GM21786 (cell line): ENCODE data around the gene ABCB10.
A peak's percentile ranks its signal among the peaks of the same experiment; 100 is the strongest.
"Not testable (repeated sequence)": the region's sequence is repeated elsewhere in the genome, so short reads cannot be mapped to it uniquely, and the experiment has no call there.

Experiments used
- ATAC-seq: cut with Tn5 transposase; IDR thresholded peaks from one replicate; pipeline ENCODE4 v1.9.1; 2021; ENCODE audit not compliant: unreplicated experiment

Gene ABCB10

DNA sequence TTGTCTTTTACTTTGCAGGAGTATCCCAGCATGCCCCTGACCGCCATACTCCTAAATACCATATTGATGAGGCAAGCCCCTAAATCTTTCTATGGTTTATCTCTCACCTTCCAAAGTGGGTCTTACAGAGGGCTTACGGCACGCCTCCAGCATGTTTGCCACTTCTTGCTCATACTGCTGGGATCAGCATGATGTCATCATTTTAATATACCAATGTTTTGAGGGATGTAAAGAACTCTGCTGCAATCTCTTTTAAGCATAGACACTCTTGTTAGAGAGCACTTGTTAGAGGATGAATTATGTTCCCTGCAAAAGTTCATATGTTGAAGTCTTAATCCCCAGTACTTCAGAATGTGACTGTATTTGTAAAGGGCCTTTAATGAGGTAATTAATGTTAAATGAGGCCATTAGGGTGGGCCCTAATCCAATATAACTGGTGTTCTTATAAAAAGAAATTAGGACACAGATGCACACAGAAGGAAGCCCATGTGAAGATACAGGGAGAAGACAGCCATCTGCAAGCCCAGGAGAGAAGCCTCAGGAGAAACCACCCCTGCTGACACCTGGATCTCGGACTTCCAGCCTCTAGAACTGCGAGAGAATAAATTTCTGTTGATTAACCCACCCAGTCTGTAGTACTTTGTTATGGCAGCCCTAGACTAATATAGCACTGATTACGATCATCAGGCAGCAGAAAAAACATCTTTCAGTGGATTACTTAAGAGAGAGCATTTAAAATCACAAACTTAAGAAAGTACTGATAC is 16.4 kb upstream of the ABCB10 start:
- ATAC-seq = no peak

DNA sequence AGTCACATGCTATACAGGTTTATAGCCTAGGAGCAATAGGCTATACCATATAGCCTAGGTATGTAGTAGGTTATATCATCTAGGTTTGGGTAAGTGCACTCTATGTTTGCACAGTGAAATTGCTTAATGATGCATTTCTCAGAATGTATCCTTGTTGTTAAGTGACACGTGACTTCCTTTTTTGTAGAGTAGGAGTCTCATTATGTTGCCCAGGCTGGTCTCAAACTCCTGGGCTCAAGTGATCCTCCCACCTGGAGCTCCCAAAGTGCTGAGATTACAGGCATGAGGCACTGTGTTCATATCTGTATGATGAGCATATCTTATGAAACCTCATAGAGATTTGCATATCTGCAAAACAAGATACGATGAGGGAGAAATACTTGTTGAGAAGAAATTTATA is 13.8 kb upstream of the ABCB10 start:
- no peak for ATAC-seq

DNA sequence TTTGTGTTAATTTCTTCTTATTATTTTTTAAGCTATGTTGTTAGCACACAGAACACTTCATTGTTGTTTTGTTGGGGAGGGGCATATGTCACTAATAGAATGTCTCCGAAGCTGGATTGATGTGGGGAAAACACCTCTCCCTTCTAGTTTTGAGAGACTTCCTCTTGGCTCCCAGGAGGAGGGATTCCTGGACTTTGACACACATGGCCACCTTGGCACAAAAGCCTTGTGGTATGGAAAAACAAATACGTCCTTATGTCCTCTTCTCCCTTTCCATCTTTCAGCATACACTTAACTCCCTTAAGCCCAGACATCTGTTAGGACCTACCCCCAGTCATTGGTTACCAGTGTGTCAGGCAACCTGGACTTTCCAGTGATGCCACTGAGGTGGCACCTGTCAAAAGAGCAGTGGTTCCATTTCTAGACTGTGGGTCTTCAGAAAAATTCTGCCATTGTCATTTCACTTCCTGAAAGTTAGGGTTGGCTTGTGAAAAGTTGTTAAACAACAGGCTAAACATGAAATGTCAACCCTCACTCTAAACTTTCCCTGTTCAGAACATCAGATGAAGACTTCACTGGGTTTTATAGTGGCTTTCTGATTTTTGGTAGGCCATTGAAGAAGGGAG is 12.5 kb upstream of the ABCB10 start:
- no peak for ATAC-seq

DNA sequence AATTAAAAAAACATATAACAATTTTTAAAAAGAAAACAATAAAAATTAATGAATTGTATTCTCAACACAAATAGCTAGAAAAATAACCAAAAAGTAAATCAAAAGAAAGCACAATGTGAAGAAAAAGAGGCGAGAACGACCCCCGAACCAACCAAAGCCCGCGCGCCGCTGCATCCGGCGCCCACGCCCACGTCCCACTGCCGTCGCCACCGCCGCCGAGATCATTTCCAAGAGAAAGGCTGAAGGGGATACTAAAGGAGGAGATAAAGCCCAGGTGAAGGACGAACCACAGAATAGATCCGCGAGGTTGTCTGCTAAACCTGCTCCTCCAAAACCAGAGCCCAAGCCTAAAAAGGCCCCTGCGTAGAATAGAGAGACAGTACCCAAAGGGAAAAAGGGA is 11.8 kb upstream of the ABCB10 start:
- ATAC-seq = no peak

DNA sequence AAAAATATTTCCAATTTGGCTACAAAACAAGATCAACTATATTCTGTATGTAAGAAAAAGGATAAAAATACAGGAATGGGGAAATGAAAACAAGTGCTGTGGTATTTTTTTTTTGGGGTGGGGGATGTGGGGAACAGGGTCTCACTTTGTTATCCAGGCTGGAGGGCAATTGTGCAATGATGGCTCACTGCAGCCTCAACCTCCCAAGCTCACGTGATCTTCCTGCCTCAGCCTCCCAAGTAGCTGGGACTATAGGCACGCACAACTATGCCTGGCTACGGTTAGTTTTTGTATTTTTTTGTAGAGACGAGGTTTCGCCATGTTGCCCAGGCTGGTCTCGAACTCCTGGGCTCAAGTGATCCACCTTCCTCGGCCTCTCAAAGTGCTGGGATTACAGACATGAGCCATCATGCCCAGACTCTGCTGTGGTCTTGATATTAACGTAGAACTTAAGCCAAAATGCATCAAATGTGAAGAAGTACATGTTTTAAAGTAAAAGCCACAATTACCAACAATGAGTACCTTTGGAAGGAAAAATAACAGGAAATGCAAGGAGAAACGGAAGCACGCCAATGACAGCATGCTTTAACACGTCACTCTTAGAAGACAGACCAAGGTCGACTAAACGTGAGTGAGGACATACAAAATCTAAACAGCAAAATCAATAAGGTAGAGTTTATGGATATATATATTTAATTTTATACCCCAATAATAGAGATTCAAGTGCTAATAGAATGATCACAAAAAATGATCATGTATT is 8.8 kb upstream of the ABCB10 start:
- ATAC-seq = no peak

DNA sequence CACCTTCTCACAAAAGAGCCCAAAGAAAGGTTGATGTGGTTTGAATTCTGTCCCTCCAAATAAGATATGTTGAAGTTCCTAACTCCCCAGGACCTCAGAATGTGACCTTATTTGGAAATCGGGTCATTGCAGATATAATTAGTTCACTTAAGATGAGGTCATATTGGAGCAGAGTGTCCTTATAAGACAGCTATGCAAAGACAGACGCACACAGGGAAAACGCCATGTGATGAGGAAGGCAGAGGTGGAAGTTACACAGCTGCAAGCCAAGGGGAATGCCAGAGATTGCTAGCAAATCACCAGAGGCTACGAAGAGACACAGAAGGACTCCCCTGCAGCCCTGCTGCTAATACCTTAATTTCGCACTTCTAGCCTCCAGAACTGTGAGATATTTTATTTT is 5.2 kb upstream of the ABCB10 start:
- no peak for ATAC-seq

DNA sequence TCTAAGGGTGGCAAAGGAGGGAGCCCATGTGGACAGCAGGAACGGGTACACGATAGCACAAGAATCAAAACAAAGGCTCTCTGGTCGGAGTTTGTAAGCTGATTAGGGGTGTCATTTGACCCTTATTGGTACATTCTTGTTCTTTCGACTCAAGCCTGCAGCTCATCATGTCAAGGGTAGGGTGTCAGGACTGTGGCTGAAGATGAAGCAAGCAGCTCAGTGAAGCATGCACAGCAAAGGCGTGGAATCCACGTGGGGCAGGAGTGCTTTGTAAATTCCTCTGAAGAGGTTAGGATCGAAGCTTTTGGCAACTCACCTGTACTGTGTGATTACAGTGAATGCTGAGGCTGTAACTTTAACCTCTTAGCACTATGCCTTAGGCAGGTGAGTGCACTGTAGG is 4.7 kb upstream of the ABCB10 start:
- ATAC-seq = no peak

DNA sequence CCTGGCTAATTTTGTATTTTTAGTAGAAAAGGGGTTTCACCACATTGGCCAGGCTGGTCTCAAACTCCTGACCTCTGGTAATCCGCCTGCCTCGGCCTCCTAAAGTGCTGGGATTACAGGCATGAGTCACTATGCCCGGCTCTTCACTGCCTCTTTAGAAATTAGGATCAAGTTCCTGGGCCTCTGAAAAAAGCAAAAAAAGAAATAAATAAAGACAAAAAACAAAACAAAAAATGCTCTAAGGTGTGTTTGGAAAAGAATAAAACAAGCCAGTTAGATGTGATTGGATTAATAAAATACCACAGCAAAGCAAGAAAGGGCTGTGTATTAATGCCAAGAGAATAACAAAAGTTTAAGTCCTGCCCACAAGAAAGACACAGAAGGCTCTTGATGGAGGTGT is 4.2 kb upstream of the ABCB10 start:
- no peak for ATAC-seq

DNA sequence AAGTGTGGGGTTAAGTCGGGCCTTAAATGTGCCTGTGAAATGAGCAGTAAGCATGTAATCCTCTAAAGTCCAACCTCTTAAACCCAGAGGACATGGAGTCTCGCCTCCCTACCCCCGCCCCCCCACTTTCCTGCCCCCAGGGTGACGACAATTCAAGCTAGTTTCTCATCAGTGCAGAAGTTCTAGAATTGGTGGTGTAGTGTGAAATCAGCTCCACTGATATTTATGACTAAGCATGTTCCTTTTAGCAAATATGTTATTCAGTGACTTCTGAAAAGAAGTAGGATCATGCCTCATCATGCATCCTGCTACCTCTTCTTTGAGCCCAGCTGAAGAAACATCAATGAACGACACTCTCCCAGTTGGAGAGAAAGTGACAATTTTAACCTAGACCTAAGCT is 2.6 kb upstream of the ABCB10 start:
- ATAC-seq = no peak

DNA sequence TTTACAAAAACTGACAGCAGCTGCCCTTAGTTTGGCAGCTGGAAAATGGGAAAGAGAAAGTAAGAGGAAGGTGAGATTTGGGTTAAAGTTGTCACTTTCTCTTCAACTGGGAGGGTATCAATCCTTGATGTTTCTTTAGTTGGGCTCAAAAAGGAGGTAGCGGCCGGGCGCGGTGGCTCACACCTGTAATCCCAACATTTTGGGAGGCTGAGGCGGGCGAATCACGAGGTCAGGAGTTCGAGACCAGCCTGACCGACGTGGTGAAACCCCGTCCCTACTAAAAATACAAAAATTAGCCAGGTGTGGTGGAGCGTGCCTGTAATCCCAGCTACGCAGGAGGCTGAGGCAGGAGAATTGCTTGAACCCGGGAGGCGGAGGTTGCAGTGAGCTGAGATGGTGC is 1.6 kb upstream of the ABCB10 start:
- ATAC-seq = not testable (repeated sequence)

DNA sequence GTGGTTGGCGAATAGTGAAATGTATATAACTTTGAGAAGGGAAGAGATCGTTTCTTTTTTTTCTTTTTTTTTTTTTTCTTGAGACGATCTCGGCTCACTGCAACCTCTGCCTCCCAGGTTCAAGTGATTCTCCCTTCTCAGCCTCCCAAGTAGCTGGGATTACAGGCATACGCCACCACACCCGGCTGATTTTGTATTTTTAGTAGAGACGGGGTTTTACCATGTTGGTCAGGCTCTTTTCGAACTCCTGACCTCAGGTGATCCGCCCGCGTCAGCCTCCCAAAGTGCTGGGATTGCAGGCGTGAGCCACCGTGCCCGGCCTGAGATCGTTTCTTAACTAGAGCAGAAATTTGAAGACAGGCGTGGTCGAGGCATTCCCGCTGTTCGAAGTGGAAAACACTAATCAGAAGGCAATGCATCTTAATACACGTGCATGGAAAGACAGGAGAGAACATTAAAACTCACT is 862 bp upstream of the ABCB10 start:
- not testable (repeated sequence) for ATAC-seq

DNA sequence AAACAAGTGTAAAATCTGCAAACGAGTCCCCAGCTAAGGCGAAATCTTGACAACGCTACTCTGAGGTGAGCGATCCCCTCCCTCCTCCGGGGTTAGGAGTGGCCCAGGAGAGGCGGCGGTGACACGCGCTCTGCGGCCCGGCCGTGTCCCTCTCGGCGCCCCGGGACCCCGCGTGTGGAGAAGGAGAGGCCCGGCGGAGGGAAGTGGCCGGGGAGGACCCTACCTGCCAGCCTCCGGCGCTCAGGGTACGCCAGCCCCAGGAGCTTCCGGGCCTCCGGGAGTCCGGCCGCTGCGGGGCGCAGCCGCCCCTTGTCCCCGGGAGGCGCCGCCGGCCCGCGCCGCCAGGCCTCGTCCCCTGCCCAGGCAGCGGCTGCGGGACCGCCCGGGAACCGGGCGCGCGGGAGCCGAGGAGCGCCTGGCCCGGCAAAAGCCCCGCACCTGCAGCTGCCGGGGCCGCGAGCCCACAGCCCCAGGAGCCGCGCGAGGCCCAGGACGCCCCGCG is 543 bp downstream of the ABCB10 start:
- ATAC-seq = peak; percentile 21

DNA sequence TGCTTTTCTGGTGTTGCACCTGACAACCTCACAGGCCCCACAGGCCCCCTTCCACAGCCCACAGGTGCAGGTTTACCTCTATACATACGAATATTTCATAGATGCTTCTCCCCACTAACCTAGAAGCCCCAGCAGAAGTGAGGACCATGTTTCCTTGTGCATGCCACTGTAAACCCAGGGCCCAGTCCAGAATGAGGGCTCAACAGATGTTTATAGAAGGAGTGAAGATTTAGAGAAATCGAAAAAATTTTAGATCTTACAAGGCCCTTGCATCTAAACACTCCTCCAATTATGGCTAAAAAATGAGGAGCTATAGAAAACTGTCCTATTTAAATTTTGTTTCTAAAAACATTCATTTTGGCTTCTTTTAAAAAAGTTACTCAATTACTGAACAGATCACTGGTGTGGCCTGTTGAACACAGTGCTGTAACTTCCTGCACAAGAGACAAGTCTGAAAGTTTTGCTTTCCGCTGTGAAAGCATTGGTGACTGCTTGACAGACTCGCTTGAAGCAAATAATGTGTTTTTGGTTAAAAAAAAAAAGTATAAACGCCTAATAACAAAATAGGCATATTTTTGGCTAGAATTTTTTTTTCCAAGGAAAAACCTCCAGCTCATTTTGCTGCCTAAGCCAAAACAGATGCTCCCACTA is 1.2 kb downstream of the ABCB10 start:
- ATAC-seq = peak; percentile 18

DNA sequence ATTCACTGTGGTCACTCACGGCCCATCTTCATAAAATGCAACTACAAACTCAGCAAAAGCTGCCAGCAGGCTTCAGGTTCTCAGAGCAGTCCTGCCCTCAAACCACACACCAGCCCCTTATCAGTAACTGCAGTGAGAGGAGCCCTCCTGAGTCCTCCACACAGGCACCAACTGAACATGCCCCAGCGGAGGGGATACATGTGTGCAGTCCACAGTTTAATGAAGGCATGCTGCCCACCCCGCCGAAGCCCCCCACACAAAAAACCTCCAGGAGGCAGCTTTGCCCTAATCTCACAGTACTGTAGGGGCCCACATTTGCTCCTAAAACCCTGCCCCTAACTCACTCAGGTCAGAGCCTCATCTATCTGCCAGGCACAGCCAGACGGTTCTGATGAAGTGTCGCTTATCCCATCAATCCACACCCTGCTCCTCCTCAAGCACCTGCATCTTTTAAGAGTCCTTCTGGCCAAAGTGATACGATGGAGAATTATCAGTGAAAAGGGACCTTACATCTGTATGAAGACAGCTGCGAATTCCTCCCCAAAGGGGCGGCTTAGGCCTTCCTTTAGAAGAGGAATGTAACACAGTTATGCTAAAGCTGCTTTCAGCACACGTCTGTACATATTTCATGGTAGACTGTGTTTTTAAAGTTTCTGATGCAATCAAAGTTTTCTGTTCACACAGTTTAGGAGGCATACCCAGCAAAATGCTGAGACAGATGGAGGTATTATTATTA is 3.5 kb downstream of the ABCB10 start:
- no peak for ATAC-seq

DNA sequence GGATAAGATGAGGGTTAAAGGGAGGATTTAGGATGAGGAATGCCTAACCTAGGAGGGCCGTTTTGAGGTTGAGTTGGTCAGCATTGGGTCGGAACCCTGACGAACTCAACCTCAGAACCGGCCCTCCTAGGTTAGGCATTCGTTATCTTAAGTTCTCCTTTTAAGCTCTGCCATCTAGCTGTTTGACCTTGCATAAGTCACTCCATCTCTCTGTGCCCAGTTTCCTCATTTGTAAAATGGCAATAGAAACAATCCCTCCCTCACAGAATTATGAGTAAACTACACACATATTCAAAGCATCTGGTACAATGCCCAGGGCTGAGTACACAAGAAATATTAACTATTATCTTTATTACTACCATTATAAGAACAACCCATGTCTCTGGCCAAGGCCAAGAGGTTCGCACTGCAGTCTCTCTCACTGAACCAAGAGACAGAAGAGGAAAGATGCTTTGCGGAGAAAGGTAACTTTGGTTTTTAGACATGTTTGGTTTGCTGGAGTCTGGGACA is 4.8 kb downstream of the ABCB10 start:
- no peak for ATAC-seq

DNA sequence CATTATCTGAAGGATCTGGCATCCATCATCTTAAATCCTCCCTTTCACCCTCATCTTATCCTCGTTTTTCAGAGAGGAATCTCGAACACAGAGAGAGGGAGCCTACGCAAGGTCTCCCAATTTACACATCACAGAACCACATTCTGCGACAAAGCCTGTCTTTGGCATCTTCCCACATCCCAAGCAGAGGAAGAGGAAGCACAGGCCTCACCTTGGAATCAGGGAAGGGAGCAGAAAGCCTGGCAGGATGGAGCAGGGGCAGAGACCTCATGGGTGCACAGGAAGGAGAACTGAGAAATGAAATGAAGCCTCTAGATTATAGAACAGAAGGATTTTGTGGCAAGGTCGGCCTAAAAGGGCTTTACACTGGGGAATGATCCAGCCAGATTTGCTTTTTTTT is 5.8 kb downstream of the ABCB10 start:
- no peak for ATAC-seq

DNA sequence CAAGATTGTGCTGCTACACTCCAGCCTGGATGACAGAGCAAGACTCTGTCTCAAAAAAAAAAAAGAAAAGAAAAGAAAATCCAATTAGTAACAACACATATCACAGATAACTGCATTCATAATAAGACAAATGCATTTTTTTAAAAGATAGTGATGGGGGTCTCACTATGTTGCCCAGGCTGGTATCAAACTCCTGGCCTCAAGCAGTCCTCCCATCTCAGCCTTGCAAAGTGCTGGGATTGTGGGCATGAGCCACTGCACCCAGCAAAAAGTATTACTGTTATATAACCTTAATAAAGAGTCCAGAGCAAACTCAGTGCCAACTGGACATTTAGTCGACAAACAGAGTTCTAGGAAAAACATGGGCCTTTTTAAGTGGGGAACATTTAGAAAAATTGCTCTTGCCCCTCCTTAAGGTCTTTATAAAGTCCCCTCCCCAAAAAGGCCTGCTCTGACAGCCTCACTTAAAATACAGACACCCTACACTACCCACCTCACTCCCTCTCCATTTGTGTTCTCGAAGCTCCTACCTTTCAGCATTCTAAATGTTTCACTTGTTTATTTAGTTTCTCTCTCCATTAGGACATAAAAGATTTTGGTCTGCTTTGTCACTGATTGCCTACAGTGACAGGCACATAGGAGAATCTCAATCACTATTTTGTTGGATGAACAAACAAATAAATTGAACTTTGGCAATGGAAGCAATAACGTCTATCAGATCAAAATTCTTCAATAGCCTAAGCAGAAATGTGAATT is 7.5 kb downstream of the ABCB10 start:
- no peak for ATAC-seq

DNA sequence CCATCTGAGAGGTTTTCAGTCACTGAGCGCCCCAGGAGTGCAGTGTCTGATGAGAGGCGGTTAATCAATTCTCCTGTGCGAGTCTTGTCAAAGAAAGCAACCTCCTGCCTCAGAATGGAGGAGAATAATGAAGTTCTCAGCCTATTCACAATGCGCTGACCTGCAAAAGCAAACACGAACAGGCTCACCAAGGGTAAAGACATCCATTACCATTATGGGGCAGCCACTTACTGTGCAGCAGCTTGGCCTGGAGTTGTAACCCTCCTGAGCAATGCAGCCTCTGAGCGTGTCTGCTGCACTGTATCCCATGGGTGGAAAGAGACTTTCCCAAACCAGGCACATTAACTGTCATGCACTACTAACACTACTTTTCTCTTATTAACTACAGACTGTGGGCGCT is 11.0 kb downstream of the ABCB10 start:
- no peak for ATAC-seq

DNA sequence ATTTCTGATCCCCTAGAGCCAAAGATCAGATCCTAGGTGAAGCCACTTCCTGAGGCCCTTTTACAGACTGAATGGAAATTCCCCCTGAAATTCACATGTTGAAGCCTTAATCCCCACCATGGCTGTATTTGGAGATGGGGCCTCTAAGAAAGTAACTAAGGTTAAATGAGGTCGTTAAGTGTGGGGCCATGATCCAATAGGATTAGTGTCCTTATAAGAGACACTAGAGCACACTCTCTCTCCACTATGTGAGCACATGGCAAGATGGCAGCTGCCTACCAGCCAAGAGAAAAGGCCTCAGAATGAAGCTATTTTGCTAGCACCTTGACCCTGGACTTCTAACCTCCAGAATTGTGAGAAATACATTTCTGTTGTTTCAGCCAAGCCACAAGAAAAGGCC is 13.9 kb downstream of the ABCB10 start:
- no peak for ATAC-seq
